GM10266 (cell line): ENCODE data around the gene SYNRG.

Source experiments
- DNase-seq: peaks from one replicate; pipeline ENCODE4 v3.0.0; 2012; ENCODE audit errors: extremely low spot score
- CTCF ChIP-seq: IDR thresholded peaks from 2 replicates; pipeline ENCODE4 v1.5.1; 2012; ENCODE audit warnings: mild to moderate bottlenecking, low read depth; ENCODE audit not compliant: control insufficient read depth, insufficient read depth; ENCODE audit errors: missing control alignments

Gene SYNRG

GRCh38 chr17:37502009-37502936 lies 106.9 kb downstream of the SYNRG start:
- TF ChIP-seq CTCF, result no peak
- DNase-seq, result no peak

GRCh38 chr17:37500378-37500777 lies 108.8 kb downstream of the SYNRG start:
- no peak for TF ChIP-seq CTCF
- DNase-seq, result no peak

GRCh38 chr17:37494971-37495370 lies 114.2 kb downstream of the SYNRG start:
- no peak for DNase-seq
- TF ChIP-seq CTCF, result no peak

GRCh38 chr17:37494401-37494831 lies 114.8 kb downstream of the SYNRG start:
- no peak for TF ChIP-seq CTCF

GRCh38 chr17:37493249-37494027 lies 115.8 kb downstream of the SYNRG start:
- DNase-seq, result no peak

More at GRCh38 chr17:37494401-37494831, 114.8 kb downstream of the SYNRG start:
- DNase-seq, result no peak

GRCh38 chr17:37492167-37492566 lies 117.1 kb downstream of the SYNRG start:
- no peak for DNase-seq
- no peak for TF ChIP-seq CTCF

More at GRCh38 chr17:37493249-37494027, 115.8 kb downstream of the SYNRG start:
- TF ChIP-seq CTCF, result no peak
